ENCODE data around the gene KIAA1755. TPM values are rescaled to one million over a fixed set of nuclear protein-coding genes. Genes with fewer than 3 reads are reported as not detected.
A peak's percentile ranks its signal among the peaks of the same experiment; 100 is the strongest.

KIAA1755 gene
- total RNA-seq, 4 donors from 2014 or later, result 0.24 to 9.9 (median 1.6) TPM

- no peak for ATAC-seq (ENCODE audit: low FRiP score)
- DNase-seq (ENCODE audit: low spot score), result peak; percentile 17
- no peak for TF ChIP-seq CTCF (IDR thresholded peaks at IDR 0.05)
Measured at GRCh38 chr20:38181207-38181801, 79.2 kb downstream of the KIAA1755 start.

- TF ChIP-seq CTCF (IDR thresholded peaks at IDR 0.05), result no peak
- no peak for DNase-seq (ENCODE audit: low spot score)
- no peak for ATAC-seq (ENCODE audit: low FRiP score)
Measured at GRCh38 chr20:38180781-38181180, 79.8 kb downstream of the KIAA1755 start.

GRCh38 chr20:38179846-38180245 is 80.7 kb downstream of the KIAA1755 start:
- TF ChIP-seq CTCF (IDR thresholded peaks at IDR 0.05), result no peak
- peak; percentile 1 for DNase-seq (ENCODE audit: low spot score)
- no peak for ATAC-seq (ENCODE audit: low FRiP score)

- DNase-seq (ENCODE audit: low spot score), result no peak
- no peak for ATAC-seq (ENCODE audit: low FRiP score)
Measured at GRCh38 chr20:38178581-38178980, 82.0 kb downstream of the KIAA1755 start.

GRCh38 chr20:38178065-38178491 is 82.5 kb downstream of the KIAA1755 start:
- no peak for TF ChIP-seq CTCF (IDR thresholded peaks at IDR 0.05)
- ATAC-seq (ENCODE audit: low FRiP score), result no peak
- no peak for DNase-seq (ENCODE audit: low spot score)

More at GRCh38 chr20:38178581-38178980, 82.0 kb downstream of the KIAA1755 start:
- TF ChIP-seq CTCF (IDR thresholded peaks at IDR 0.05), result no peak

- DNase-seq (ENCODE audit: low spot score) (no peak), ATAC-seq (ENCODE audit: low FRiP score) (no peak)
- TF ChIP-seq CTCF (IDR thresholded peaks at IDR 0.05), result no peak
Measured at GRCh38 chr20:38177201-38177600, 83.3 kb downstream of the KIAA1755 start.

Data from omental fat pad (tissue), 4 donors.